KMS-11 (cell line): Measurements from ENCODE around the gene NR2E1.

ENCODE experiments used
- H2AFZ ChIP-seq: fragments of 200-600 bp; sonication (generic); 2 replicates; pipeline ENCODE4 v1.6.1; 2016; ENCODE audit warnings: antibody characterized with exemption, mixed run types, low read depth
- H3K27ac ChIP-seq: fragments of 200-600 bp; sonication (generic); 2 replicates; pipeline ENCODE4 v1.6.1; 2016; ENCODE audit warnings: mild to moderate bottlenecking, mixed run types
- H3K27me3 ChIP-seq: fragments of 200-600 bp; sonication (generic); 2 replicates; pipeline ENCODE4 v1.6.1; 2017; ENCODE audit warnings: mild to moderate bottlenecking, low read depth, mixed run types, moderate library complexity; ENCODE audit not compliant: insufficient read depth
- H3K36me3 ChIP-seq: fragments of 200-600 bp; sonication (generic); 2 replicates; pipeline ENCODE4 v1.6.1; 2017; ENCODE audit warnings: mild to moderate bottlenecking, mixed run types; ENCODE audit not compliant: insufficient read depth
- H3K4me1 ChIP-seq: fragments of 200-600 bp; sonication (generic); 2 replicates; pipeline ENCODE4 v1.6.1; 2016; ENCODE audit warnings: mild to moderate bottlenecking, low read depth, mixed run types; ENCODE audit not compliant: poor library complexity, severe bottlenecking
- H3K4me2 ChIP-seq: fragments of 200-600 bp; sonication (generic); 2 replicates; pipeline ENCODE4 v1.7.0; 2016; ENCODE audit warnings: mild to moderate bottlenecking, mixed run types
- H3K4me3 ChIP-seq: fragments of 200-600 bp; sonication (generic); IDR thresholded peaks from 2 replicates; pipeline ENCODE4 v1.6.1; 2017; ENCODE audit warnings: low read depth, low read length, mixed read lengths; ENCODE audit not compliant: insufficient read depth
- H3K79me2 ChIP-seq: fragments of 200-600 bp; sonication (generic); 2 replicates; pipeline ENCODE4 v1.6.1; 2016; ENCODE audit warnings: low read depth, mixed run types; ENCODE audit not compliant: insufficient read depth
- H3K9ac ChIP-seq: fragments of 200-600 bp; sonication (generic); 2 replicates; pipeline ENCODE4 v1.6.1; 2016; ENCODE audit warnings: mild to moderate bottlenecking, mixed run types
- H4K20me1 ChIP-seq: fragments of 200-600 bp; sonication (generic); 2 replicates; pipeline ENCODE4 v1.6.1; 2016; ENCODE audit warnings: mild to moderate bottlenecking, mixed run types; ENCODE audit not compliant: insufficient read depth
- TF ChIP-seq, protein P1 (sequence below): fragments of 200-600 bp; sonication (generic); conservative IDR thresholded peaks from 2 replicates; pipeline ENCODE4 v1.6.1; 2017; ENCODE audit warnings: low read depth, mild to moderate bottlenecking, antibody characterized with exemption, low read length, moderate library complexity, mixed read lengths

Gene NR2E1

DNA sequence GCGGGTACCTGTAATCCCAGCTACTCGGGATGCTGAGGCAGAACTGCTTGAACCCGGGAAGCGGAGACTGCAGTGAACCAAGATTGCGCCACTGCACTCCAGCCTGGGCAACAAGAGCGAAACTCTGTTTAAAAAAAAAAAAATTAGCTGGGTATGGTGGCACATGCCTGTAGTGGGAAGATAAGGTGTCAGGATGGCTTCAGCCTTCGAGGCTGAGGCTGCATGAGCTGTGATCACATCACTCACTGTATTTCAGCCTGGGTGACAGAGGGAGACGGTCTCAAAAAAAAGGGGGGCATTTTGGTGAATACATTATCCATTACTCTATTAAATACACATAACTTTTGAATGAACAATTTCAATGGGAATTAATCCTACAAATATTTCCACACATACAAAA is 62.6 kb downstream of the NR2E1 start:
- H2AFZ ChIP-seq: no peak overlapping the region
- H3K27me3 ChIP-seq: no peaks in the 10 kb centered on the region
- no peaks in the 10 kb centered on the region for H3K4me1 ChIP-seq
- H3K36me3 ChIP-seq: no peaks in the 10 kb centered on the region
- H3K9ac ChIP-seq: no peak overlapping the region
- no peak overlapping the region for H3K4me2 ChIP-seq
- no peak overlapping the region for H3K27ac ChIP-seq
- TF ChIP-seq, protein P1, sequence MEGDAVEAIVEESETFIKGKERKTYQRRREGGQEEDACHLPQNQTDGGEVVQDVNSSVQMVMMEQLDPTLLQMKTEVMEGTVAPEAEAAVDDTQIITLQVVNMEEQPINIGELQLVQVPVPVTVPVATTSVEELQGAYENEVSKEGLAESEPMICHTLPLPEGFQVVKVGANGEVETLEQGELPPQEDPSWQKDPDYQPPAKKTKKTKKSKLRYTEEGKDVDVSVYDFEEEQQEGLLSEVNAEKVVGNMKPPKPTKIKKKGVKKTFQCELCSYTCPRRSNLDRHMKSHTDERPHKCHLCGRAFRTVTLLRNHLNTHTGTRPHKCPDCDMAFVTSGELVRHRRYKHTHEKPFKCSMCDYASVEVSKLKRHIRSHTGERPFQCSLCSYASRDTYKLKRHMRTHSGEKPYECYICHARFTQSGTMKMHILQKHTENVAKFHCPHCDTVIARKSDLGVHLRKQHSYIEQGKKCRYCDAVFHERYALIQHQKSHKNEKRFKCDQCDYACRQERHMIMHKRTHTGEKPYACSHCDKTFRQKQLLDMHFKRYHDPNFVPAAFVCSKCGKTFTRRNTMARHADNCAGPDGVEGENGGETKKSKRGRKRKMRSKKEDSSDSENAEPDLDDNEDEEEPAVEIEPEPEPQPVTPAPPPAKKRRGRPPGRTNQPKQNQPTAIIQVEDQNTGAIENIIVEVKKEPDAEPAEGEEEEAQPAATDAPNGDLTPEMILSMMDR: no peak
- no peaks in the 10 kb centered on the region for H4K20me1 ChIP-seq
- H3K79me2 ChIP-seq: no peaks in the 10 kb centered on the region
- no peak overlapping the region for H3K4me3 ChIP-seq

DNA sequence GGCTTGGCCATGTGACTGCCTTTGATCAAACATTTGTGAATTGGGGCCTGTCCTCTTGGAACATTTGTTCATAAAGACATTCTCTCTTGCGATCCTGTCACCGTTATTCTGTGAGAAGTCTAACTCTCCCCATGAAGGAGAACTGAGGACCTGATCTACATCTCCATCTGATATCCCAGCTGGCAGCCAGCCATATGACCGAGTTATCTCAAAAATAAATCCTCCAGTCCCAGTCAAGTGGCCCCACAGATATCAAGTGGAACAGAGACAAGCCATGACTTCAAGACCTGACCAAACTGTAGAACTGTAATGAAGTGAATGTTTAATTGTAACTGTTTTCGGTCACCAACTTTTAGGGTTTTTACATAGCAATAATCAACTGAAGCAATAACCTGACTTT is 69.3 kb downstream of the NR2E1 start:
- Histone ChIP-seq H3K27me3 (no peaks in the 10 kb centered on the region), H3K4me3 (no peak overlapping the region), H3K27ac (no peak overlapping the region), H3K36me3 (no peaks in the 10 kb centered on the region), H3K9ac (no peak overlapping the region), H2AFZ (no peak overlapping the region), H3K4me1 (no peaks in the 10 kb centered on the region), H4K20me1 (no peaks in the 10 kb centered on the region), H3K79me2 (no peaks in the 10 kb centered on the region), H3K4me2 (no peak overlapping the region)
- TF ChIP-seq, protein P1: no peak

DNA sequence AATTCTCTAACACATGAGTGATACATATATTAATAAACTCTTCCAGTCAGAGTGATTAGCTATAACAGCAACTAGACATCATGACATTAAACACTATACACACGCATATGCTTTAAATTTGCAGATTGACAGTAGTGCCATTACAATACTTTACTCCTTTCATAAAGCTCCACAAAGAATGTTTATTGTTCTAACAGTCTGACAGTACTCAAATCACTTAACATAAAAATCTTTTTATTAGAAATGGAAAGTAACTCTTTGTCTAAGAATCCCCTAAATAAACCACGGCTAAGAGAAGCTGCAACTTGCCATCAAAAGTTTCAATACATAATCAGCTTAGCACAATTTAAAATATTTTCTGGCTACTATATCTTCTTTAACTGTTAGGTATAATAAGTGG is 71.0 kb downstream of the NR2E1 start:
- Histone ChIP-seq H3K4me3 (no peak overlapping the region), H3K27me3 (no peaks in the 10 kb centered on the region), H3K79me2 (no peaks in the 10 kb centered on the region), H3K27ac (no peak overlapping the region), H3K36me3 (no peaks in the 10 kb centered on the region), H3K9ac (no peak overlapping the region), H3K4me1 (no peaks in the 10 kb centered on the region), H4K20me1 (no peaks in the 10 kb centered on the region), H2AFZ (no peak overlapping the region), H3K4me2 (no peak overlapping the region)
- TF ChIP-seq, protein P1: no peak

DNA sequence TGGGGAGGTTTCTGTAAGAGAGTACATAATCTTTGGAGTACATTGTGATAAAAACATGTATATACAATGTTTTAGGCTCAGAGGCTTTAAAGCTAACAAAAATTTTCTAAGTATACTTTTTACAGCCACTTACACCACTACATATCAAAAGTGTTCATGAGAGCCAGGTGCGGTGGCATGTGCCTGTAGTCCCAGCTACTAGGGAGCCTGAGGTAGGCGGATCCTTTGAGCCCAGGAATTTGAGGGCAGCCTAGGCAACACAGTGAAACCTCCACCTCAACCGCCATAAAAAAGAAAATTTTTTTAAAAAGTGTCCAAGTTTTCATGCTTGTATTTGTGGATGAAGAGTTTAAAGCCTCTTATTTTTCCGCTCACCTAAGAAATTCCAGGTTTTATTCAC is 72.5 kb downstream of the NR2E1 start:
- H3K79me2 ChIP-seq: no peaks in the 10 kb centered on the region
- H3K4me2 ChIP-seq: no peak overlapping the region
- no peak overlapping the region for H3K4me3 ChIP-seq
- no peak overlapping the region for H3K27ac ChIP-seq
- H2AFZ ChIP-seq: no peak overlapping the region
- TF ChIP-seq, protein P1: no peak
- H3K9ac ChIP-seq: no peak overlapping the region
- H3K4me1 ChIP-seq: no peaks in the 10 kb centered on the region
- no peaks in the 10 kb centered on the region for H4K20me1 ChIP-seq
- H3K27me3 ChIP-seq: no peaks in the 10 kb centered on the region
- no peaks in the 10 kb centered on the region for H3K36me3 ChIP-seq
